Sciatic nerve (tissue), 2 donors: ENCODE data around the gene ST13. TPM values are rescaled to one million over a fixed set of nuclear protein-coding genes. Genes with fewer than 3 reads are reported as not detected.
"Not testable (repeated sequence)": the region's sequence is repeated elsewhere in the genome, so short reads cannot be mapped to it uniquely, and the experiment has no call there.

Source experiments
- ATAC-seq: fragments of 200-7000 bp; cut with Tn5 transposase; one replicate; pipeline ENCODE4 v1.9.1; 2020; ENCODE audit warnings: mild to moderate bottlenecking, moderate library complexity
- DNase-seq: peaks from one replicate; pipeline ENCODE4 v3.0.0-alpha.2; 2020; ENCODE audit warnings: low spot score
- intact Hi-C: fragments of 100-400 bp; cut with DNase I; formaldehyde crosslinking; loops from one replicate; pipeline ENCODE4 v1.14.2; 2022
- microRNA-seq: library from miRNA; unstranded; fragments of <30 nt; microRNA quantifications from one replicate; pipeline ENCODE4 v1.2.0, GENCODE V29; 2020
- total RNA-seq: library from RNA; stranded (reverse); fragmentation: NEBNext Ultra II Directional; extraction: Animal tissue kit (Norgen Biotek cat#: 25700); gene quantifications from one replicate; pipeline ENCODE4 v1.2.1, GENCODE V29; 2021
- donor health status: DM: no; HTN: no; CAD: no.
- donor health status: DM: no; HTN: no; CAD: no.

ST13 gene
- total RNA-seq, 1 donor from 2014 or later: 238 TPM

DNA sequence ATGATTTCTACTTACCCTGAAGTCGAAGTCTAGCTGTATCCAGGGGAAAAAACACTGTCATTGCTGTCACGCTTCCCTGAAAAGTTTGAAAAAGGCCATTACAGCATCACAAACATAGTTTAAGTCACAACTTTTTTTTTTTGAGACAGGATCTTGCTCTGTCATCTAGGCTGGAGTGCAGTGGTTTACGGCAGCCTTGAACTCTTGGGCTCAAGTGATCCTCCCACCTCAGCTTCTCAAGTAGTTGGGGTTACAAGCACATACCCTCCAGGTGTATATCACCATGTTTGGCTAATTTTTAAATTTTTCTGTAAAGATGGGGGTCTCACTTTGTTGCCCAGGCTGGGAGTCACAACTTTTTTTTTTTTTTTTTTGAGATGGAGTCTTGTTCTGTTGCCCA lies 57.4 kb downstream of the ST13 start:
- no peak for ATAC-seq
- no peak for DNase-seq
- intact Hi-C loops: no loop called here

DNA sequence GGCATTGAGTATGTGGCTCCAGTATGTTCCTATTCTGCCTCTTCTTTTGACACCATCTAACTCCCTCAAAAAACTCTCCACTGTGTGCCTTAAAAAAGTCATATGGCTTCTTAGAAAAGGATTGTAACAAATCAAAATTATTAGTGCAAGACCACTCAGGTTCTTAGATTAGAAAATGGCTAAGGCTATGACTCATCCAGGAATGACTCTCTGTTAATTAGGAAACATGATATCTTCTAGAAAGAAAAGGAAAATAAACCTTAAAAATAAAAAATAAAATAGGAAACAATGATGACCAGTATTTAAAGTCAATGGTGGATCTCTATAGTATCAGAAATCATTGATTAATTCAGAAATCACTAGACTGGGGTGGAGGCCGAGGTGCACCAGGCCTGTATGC lies 59.0 kb downstream of the ST13 start:
- DNase-seq (no peak), ATAC-seq (no peak)
- intact Hi-C loops: no loop called here

DNA sequence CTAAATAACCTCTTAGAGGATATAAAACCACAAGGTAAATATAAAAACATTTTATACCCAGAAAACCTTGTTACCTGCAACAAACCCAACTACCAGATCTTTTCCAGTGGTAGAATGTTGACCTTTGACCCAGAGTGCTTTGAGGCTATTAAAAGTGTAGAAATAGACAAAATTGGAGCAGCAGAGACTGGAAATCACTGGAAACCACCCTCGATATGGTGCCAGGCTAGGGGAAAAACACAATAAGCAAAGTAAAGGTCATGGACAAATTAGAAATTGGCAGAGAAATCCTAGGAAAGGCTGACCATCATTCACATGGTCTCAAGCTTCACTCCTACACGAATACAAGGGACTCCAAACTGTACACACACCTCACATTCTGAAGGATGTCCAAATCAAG lies 64.0 kb downstream of the ST13 start:
- DNase-seq: no peak
- intact Hi-C loops: no loop called here
- no peak for ATAC-seq

DNA sequence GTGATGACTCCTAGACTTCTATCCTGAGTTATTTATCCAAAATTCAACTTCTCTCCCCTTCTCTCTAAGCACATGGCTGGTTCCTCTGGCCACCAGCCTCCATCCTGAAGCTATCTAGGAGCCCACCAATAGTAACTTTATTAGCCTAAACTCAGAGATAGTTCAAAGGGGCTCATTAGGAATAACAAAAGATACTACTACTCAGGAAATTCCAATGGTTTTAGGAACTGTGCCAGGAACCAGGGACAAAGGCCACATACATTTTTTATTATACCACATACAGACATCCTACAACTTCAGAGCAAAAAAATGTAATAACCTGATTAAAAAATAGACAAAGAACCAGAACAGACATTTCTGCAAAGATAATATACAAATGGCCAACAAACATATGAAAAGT lies 65.2 kb downstream of the ST13 start:
- no peak for ATAC-seq
- intact Hi-C loops: no loop called here
- no peak for DNase-seq

DNA sequence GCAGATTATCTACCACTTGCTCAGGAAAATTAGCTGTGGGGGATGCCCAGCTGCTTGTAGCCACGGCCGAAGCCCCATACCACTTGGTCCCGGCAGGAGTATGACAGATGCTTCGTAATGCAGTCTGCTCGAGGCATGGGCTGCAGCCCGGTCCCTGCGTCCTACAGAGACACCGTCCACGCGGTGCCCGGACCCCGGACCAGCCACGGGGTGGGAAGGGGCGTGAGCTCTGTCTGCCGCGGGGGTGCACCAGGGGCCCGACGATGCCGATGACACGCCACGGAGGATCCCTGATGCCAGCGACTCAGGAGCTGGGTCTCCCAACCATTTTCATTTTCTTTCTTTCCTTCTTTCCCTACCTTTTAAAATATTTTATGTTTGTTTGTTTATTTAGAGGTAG lies 67.3 kb downstream of the ST13 start:
- ATAC-seq (no peak), DNase-seq (no peak)
- intact Hi-C loops: no loop called here

DNA sequence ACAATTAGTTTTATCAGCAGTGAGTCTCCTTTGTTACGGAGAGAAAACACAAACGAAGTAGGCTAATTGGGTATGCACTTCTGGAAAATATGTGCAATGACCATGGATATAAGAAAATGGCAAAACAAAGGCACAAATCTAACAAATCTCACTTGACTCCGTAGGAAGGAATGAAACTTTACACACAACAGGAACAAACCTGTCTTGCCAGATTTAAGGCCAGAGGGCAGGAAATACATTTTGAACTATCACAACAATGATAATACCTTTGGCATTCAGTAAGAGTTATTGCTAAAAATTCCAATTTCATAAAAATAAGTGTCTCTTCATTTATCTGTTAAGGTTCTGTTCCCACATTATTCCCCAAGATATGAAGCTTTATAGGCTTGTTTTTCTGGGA lies 73.9 kb downstream of the ST13 start:
- ATAC-seq: no peak
- intact Hi-C loops: no loop called here

DNA sequence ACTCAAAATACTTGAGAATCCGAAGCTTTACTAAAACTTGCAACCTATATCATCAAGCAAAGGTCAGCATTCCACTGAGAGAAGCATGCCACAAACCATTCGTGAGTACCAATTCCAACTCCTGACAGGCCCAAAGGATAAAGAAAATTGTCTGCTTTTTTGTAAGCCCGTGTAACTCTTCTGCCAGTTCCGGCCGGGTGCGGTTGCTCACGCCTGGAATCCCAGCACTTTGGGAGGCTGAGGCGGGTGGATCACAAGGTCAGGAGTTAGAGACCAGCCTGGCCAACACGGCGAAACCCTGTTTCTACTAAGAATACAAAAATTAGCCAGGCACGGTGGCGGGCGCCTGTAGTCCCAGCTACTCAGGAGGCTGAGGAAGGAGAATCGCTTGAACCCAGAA lies 74.7 kb downstream of the ST13 start:
- intact Hi-C loops, ATAC-seq: not testable (repeated sequence)

More for the DNA sequence above, 73.9 kb downstream of the ST13 start:
- DNase-seq: no peak

More for the DNA sequence above, 74.7 kb downstream of the ST13 start:
- DNase-seq: not testable (repeated sequence)

Small RNAs within 50 kb of the gene (microRNA-seq; reads per million reads assigned to microRNA genes)
- 1.4 reads per million for gene MIR4766

Other genes starting within 250 kb of the ST13 start
- 53.5 TPM for gene MRTFA, start 219.9 kb downstream of the ST13 start, total RNA-seq
- gene MCHR1, start 177.2 kb downstream of the ST13 start, total RNA-seq: 0.76 TPM
- 19.6 TPM for gene SLC25A17, start 37.3 kb downstream of the ST13 start, total RNA-seq
- 19.2 TPM for gene XPNPEP3, start 509 bp upstream of the ST13 start, total RNA-seq
- not detected for gene DNAJB7, start 5.5 kb upstream of the ST13 start, total RNA-seq
- gene RBX1, start 94.7 kb upstream of the ST13 start, total RNA-seq: 52.0 TPM
- gene EP300, start 236.0 kb upstream of the ST13 start, total RNA-seq: 84.3 TPM